22Rv1 (cell line): ENCODE data around the gene MDK.

Experiments
- ZFX ChIP-seq: fragments of 450-650 bp; IDR thresholded peaks from 2 replicates; pipeline ENCODE4 v1.6.1; 2017; ENCODE audit warnings: antibody characterized with exemption, borderline replicate concordance
- TF ChIP-seq, protein P1 (sequence below): fragments of 450-650 bp; IDR thresholded peaks from 2 replicates; pipeline ENCODE4 v1.5.1; 2017; ENCODE audit warnings: mild to moderate bottlenecking

GRCh38 chr11:46413760-46414465 lies 32.4 kb downstream of the MDK start:
- TF ChIP-seq, protein P1, sequence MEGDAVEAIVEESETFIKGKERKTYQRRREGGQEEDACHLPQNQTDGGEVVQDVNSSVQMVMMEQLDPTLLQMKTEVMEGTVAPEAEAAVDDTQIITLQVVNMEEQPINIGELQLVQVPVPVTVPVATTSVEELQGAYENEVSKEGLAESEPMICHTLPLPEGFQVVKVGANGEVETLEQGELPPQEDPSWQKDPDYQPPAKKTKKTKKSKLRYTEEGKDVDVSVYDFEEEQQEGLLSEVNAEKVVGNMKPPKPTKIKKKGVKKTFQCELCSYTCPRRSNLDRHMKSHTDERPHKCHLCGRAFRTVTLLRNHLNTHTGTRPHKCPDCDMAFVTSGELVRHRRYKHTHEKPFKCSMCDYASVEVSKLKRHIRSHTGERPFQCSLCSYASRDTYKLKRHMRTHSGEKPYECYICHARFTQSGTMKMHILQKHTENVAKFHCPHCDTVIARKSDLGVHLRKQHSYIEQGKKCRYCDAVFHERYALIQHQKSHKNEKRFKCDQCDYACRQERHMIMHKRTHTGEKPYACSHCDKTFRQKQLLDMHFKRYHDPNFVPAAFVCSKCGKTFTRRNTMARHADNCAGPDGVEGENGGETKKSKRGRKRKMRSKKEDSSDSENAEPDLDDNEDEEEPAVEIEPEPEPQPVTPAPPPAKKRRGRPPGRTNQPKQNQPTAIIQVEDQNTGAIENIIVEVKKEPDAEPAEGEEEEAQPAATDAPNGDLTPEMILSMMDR = no peak
- no peak for TF ChIP-seq ZFX
